ENCODE measurements around the gene ASCC1.
"Not testable (repeated sequence)": the region's sequence is repeated elsewhere in the genome, so short reads cannot be mapped to it uniquely, and the experiment has no call there.

ASCC1 gene

DNA sequence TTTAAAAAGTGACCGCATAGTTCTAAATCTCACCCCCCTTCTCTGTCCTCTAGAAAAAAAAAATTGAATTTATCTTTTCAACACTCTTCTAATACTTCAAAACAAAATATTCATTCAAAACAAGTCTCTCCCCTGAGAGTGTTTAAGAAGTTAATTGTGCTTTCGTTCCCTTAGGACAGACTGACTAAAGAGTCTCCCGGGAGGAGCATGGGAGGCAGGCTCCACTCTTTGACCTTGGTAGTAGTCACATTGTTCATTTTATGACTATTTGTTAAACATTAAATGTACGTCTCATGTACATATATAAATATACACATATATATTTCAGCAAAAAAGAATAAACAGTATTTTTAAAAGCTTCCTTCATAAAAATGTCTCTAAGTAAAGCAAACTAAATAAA lies 92.5 kb downstream of the ASCC1 start:
- no peak for DNase-seq

DNA sequence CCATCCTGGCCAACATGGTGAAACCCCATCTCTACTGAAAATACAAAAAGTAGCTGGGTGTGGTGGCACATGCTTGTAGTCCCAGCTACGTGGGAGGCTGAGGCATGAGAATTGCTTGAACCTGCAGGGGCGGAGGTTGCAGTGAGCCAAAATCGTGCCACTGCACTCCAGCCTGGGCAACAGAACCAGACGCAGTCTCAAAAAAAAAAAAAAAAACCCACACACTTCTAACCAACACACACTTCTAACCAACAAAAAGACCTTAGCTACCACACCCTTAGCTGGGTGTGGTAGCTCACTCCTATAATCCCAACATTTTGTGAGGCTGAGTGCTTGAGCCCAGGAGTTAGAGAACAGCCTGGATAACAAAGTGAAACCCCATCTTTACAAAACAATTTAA lies 93.9 kb downstream of the ASCC1 start:
- no peak for DNase-seq

DNA sequence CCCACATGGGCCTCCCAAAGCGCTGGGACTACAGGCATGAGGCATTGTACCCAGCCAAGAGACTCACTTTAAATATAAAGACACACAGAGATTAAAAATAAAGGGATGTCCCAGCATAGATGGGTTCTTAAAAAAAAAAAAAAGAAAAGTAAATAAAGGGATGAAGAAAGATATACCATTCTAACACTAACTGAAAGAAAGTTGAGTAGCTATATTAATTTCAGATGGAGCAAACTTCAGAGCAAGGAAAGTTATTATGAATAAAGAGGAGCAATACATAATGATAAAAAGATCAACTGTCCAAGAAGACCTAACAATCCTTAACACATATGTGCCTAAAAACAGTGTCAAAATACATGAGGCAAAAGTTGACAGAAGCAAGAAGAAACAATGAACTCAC lies 94.7 kb downstream of the ASCC1 start:
- no peak for DNase-seq

DNA sequence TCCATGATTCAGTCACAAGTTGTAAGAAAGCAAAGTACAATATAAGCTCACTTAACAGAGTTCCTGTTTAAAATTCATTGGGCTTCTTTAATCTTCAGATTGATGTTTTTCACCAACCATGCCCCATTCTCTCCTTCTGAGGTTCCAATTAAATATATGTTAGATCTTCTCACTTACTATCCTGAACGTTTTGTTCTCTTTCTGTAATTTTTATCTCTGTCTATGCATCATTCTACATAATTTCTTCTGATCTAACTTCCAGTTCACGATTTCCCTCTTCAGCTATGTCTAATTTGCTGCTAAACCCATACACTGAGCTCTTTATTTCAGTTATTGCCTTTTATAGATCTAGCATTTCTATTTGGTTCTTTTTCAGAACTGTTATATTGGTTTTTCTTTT lies 99.7 kb downstream of the ASCC1 start:
- DNase-seq, result no peak

DNA sequence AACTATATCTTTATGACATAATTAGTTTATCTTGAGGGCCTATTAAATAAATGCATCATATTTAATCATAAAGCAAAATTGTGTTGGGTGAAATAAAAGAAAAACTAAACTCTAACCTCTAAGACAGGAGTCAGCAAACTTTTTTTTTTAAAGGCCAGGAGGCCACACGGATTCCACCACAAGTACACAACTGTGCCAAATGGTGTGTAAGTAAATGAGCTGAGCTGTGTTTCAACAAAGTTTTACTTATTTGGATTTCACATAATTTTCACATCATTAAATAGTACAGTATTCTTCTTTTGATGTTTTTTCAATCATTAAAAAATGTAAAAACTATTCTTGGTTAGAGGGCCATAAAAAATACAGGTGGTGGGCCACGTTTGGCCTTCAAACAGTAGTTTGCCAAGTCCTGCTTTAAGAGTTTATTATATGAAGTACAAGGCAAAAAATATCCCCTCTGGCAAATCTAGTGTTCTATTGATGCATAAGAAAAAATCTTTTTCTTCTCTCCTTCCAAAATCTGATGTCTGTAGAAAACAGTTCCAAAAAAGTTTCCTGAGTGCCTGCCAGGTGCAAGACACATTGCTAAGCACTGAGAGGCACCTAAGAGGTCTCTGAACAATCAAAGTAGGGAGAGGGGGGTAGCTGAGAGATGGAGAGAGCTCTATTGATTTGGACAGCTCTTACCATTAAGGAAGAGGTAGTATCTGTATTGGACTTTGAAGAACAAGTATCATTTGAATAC lies 101.2 kb downstream of the ASCC1 start:
- no peak for DNase-seq

DNA sequence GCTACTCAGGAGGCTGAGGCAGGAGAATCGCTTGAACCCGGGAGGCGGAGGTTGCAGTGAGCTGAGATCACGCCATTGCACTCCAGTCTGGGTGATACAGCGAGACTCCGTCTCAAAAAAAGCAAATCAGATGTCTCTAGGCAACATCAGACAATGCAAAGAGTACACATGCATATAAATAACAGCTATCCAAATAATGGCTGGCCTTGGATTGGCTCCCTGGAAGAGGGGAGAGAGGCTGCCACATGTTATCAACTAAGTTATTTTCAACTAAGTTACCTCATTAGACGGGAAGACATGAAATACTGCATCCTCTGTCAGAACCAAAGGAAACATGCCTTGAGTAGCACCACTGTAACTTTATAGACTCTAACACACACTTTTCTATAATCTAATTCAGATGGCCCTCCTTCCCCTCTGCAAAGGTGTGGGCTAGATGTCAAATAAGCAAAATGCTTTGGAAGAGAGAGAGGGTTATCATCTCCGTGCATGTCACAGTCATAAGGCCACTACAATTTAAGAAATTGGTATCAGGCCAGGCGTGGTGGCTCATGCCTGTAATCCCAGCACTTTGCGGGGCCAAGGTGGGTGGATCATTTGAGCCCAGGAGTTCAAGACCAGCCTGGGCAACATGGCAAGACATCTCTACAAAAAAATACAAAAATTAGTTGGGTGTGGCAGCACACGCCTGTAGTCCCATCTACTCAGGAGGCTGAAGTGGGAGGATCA lies 105.2 kb downstream of the ASCC1 start:
- DNase-seq, result no peak

DNA sequence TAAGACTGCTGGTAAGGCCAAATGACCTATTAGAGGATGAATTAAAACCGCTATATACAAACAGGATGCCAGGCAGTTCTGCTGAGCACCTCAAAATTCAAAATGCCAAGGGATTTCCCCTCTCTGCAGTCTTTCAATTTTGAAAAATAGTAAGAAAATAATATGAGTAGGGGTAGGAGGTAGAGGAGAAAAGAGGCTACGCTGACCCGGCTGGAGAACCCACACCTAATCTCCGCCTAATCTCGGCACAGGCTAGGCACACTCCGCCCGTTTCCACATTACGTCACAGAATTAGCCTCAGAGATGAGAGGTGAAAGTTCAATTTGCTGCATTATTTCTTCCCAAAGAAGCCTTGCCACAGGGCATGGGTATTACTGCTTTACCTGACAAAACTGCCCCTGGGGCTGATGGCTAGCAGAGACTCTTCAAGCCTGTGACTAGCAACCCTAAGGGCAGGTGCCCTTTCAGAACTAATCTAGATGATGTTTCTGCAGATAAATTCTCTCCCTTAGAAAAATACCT lies 106.4 kb downstream of the ASCC1 start:
- peak; percentile 72 for DNase-seq

DNA sequence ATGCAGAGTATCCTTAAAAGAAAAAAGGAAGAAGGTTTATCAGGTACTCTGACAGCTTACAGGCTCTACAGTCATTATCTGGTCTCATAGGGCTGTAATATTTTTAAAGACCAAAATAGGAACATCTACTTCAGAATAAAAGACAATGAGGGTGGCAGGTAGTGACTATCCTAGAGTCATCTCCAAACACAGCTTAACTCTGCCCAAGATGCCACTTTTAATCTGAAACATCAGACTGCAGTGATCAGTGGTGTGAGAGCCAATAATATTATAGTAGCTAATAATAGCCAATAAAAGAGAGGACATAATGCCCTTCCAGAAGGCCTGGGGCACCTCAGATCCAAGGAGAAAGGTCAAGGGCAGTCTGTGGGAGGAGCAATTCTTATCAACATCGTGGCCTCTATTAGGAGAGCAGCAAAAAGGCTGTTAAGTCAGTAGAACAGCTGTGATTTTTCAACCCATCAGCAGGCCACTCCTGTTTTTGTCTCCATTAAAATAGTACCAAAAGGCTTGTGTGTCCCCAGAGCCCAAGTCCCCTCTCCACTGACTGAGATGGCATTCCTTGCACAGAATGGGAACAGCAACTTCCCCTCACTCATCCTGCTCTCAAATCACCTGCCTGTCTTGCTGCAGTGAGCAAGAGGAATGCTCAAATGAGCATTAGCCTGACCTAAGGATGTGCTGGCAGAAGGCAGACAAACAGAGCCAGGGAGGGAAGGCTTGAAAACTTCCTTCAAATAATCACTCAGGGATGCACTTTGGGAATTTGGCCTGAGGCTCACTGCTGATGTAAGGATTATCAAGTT lies 107.0 kb downstream of the ASCC1 start:
- DNase-seq, result peak; percentile 90

DNA sequence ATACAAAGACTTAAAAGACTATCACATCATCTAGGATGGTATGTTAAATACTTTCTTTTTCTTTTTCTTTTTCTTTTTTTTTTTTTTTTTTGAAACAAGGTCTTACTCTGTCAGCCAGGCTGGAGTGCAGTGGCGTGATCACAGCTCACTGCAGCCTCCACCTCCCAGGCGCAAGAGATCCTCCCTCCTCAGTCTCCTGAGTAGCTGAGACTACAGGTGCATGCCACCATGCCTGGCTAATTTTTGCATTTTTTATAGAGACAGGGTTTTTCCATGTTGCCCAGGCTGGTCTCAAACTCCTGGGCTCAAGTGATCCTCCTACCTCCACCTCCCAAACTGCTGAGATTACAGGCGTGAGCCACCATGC lies 108.1 kb downstream of the ASCC1 start:
- not testable (repeated sequence) for DNase-seq

DNA sequence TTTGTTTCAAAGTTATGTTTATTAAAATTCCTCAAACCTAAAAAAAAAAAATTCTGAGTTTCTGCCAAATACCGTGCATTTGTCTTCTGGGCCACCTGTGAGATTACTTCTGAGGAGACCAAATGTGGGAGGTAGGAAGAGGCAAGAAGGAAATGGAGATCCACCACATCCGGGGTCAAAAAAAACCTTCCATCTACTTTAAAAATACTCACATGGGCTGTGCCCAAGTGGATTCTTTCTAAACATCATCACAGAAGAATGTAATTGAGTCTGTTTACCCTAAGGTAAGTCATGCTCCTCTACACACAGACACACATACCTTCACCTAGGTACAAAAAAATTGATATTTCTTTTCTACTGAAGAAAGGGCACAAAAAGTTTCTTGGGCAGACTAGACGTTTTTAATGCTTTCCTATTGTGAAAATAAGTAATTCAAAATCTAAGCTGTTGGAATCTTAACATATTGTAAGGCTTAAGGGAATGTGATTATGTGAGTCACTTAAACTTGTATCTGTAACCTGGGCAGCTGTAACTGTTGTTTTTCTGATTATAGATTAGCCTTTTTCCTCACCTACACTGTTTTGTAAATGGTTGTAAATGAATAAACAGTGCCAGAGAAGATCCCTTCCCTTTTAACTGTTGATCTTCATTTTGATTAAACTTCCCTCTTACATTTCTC lies 108.6 kb downstream of the ASCC1 start:
- DNase-seq, result no peak

DNA sequence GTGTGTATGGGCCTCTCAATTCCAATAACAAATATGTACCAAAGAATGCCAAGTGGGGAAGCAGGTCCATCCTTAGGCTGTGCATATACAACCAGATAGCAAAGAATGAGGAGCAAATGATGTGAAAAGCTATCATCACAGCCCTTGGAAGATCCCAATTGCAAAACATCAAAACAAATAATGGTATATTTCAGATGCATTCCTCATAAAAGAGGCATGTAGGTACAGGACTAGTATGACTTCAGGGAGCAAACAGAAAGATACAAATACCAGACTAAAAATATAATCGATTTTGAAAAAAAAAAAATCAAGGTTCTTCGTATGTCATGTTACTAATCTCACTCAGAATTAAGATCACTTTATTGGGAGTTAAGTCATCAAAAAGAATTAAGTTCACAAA lies 109.2 kb downstream of the ASCC1 start:
- no peak for DNase-seq

DNA sequence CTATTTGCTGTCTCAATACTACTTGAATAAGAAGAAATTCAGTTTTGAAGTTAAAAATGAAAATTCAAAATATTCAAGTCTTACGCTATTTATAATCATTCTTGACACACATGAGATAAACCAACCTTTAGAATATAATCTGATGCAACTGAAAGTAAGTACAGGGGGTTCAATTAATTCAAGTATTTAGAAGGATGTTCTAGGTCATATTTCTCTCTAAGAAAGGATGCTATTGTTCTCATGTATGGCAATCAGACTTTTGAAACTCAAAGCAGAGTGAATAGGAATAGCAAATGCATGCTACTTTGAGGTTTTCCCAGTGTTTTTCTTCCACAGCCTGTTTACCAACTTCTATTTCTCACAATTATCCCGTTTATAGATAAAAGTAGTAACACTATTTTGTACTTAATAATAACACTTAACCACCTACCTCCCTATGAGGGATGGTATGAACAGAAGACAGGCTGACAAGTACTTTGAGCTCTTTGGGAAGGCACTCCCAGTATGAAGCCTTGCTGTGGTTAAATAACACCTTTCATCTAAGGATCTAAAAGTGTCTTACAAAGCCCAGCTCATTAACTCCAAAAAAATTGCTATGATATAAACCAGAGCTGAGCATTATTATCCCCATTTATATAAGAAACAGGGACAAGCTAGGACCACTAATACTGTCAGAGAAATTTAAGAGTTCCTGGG lies 109.8 kb downstream of the ASCC1 start:
- DNase-seq, result no peak

DNA sequence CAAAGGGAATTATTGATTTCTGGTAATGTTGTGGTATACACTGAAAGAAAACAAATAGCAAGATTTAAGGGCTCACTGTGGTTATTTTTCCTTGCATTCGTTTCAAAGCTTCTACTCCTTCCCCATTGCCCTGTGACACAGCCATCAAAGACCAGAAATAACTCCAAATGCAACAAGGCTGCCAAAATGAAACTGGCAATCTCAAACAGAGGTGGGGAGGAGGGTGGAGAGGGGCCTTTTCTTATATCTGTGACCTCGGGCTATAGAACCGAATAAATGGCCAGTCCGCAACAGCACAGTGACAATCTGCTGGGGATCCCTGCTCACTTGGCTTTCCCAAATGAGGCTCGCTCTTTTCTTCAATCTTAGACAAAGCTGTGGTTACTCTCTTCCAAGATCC lies 110.4 kb downstream of the ASCC1 start:
- no peak for DNase-seq

DNA sequence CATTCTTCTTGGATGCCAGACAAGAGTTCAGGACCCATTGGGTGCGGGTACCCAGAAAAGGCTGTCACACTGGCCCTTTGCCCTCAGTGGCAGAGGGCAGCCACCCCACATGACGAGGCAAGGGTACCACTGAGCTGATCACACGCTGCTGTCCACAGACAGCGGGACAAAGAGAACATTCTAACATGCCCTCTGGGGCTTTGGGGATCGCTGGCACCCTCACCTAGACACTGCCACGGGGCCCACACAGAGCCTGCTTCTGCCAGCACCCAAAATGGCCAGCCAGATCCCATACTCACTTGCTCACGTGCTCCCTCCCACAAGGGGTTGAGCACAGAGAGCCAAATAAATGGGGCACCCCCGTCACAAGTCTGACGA lies 111.0 kb downstream of the ASCC1 start:
- DNase-seq, result no peak

DNA sequence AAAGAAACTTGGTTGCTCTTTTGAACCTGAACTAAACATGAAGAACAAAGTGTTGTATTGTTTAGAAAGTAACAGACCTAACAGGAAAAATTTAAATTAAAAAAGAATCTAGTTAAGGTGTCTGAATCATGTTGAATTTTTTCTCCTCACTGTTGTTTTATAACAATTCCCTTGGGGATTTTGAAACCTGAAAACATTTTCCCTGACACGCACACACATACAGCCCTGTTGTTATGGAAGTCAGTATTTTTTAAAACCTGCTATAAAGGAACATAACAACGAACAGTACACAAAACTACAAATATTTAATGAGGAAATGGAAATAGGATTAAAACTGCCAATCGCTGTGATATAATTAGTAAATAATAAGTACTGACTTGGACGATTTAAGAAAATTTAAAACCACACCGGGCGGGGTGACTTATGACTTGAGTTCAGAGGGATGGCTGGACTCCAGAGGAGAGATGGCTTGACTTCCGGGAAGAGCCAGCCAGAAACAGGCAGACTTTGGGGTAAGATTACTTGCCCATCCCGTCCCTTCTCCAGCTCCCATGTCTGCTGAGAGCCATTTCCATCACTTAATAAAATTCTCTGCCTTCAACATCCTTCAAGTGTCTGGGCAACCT lies 111.5 kb downstream of the ASCC1 start:
- DNase-seq, result no peak

DNA sequence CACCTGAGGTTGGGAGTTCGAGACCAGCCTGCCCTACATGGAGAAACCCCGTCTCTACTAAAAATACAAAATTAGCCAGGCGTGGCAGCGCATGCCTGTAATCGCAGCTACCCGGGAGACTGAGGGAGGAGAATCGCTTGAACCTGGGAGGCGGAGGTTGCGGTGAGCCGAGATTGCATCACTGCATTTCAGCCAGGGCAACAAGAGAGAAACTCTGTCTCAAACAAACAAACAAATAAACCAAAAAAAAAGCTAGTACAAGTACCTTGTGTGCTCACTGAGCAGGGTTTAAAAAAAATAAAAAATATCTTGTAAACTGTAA lies 116.5 kb downstream of the ASCC1 start:
- DNase-seq, result no peak

DNA sequence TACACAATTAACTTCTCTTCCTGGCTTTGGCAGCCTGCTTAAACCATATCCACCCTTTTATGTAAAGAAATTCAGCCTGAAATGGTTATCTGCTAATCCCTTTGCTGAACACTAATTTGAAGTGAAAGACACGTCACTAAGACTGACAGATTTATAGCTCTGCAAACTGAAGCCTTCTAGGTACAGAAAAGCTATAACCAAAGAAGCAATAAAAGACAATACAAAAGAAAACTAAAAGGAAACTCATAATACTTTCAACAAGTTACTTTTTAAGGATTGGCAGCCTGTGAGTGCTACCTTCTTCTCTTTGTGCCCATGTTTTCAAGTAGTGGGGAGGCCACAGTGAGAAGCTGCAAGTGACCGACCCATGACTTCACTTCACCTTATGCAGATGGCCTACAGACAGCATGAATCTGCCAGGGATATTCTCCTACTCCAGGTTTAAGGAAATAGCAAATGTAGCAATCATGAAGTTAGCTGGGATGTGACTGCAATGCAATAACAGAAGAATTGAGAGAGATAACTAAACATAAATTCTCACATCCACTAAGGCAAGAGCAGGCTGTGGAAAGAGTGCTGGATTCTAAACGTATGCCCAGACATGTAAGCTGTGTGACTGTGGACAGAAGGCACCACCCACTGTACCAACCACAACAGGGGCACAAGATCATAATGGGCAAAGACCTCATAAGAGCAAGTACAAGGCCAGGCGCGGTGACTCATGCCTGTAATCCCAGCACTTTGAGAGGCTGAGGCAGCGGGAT lies 117.1 kb downstream of the ASCC1 start:
- no peak for DNase-seq

DNA sequence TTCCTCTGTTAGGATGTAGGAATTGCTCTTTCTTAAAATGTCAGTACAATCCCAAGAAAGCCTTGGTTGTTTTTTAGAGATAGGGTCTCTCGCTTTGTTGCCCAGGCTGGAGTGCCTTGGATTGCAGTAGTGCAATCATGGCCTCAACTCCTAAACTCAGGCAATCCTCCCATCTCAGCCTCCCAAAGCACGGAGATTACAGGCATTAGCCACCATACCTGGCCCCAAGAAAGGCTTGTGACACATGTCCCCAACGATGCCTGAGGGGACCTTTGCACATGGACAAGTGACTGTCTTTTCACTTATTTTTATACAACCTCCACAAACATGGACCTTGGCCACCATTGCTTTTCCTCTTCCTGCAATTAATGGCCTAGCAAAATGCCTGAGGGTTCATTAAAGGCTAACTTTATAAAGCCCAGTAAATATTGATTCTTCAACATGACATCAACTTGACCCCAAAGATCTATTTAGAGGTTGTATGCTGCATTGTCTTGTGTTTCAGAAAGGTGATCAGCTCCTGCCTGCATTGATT lies 117.7 kb downstream of the ASCC1 start:
- DNase-seq, result no peak

DNA sequence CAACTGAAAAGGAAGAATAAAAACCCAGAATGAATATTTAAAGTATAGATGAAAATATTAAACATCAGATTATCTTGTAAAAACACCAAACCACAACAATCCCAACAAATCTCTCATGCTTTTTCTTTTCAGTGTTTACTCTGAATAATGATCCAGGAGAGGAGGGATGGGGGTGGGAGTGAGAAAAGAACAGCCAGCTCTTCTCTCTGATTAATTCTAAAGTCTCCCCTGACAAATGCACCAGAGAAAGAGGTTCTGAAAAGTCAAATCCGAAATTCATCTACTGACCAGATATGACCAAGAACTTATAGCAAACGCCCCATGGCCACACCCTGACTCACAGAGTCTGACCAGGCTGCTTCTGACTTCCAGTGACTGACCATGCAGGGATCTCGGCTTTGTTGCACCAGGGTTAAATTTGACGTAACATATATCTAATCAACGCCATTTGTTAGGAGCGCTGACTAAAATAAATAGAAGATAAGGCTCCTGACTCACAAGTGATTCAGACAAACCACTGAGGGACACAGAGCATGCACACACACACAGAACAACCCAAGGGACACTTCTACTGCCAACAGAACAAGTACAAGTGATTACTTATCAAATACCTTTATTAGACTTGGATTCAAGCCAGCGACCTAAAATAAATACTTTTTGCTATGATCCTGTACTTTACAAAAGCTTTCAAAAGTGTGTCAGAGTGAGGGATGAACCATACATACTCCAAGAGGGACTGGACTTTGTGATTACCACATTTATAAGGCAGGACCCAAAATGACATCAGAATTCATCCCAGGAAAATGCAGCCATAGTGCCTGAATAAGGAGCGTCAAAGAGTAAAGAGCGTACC lies 118.4 kb downstream of the ASCC1 start:
- no peak for DNase-seq
